B cell (primary cell): ENCODE data around the gene PRKCQ. TPM values are rescaled to one million over a fixed set of nuclear protein-coding genes. Genes with fewer than 3 reads are reported as not detected.

Source experiments
- ATAC-seq: fragments of 200-7000 bp; cut with Tn5 transposase; one replicate; pipeline ENCODE4 v1.10.0; 2021; ENCODE audit warnings: low read depth, mild to moderate bottlenecking, moderate number of reproducible peaks, moderate library complexity
- CTCF ChIA-PET: fragments of 350-600 bp; sonication (Branson Sonifier 250); formaldehyde crosslinking; loops from one replicate; lab custom pipeline; 2021; ENCODE audit warnings: antibody characterized with exemption, inconsistent platforms; lab: Charles Lee
- POLR2A ChIA-PET: fragments of 350-600 bp; sonication (Branson Sonifier 250); formaldehyde crosslinking; loops from one replicate; lab custom pipeline; 2021; ENCODE audit warnings: antibody characterized with exemption; lab: Charles Lee
- DNase-seq: peaks from one replicate; pipeline ENCODE4 v3.0.0; 2013
- H2AFZ ChIP-seq: 2 replicates; pipeline ENCODE4 v1.6.1; 2012; ENCODE audit warnings: mild to moderate bottlenecking, low read depth, low read length; ENCODE audit not compliant: insufficient read depth, poor library complexity, severe bottlenecking
- H3K27ac ChIP-seq, 2 donors: 1 replicate in 1 of 2; 2 replicates in 1 of 2; pipeline ENCODE4 v1.5.1; 2012 to 2013; ENCODE audit warnings: low read length in 2 of 2, mild to moderate bottlenecking in 2 of 2, moderate library complexity in 1 of 2
- H3K27me3 ChIP-seq, 4 experiments: fragments of 200-600 bp in 1 of 4; sonication (generic) in 1 of 4; replicated peaks in 1 of 4; 1 replicate in 2 of 4; 2 replicates in 2 of 4; pipeline versions ENCODE4 v1.6.1 to v1.7.0; 2013 to 2016; ENCODE audit warnings: low read length in 3 of 4, mild to moderate bottlenecking in 2 of 4, mixed read lengths in 1 of 4, moderate library complexity in 1 of 4; ENCODE audit not compliant: insufficient read depth in 4 of 4, control insufficient read depth in 3 of 4; ENCODE audit errors: control extremely low read depth in 1 of 4
- H3K36me3 ChIP-seq, 2 experiments: replicated peaks in 1 of 2; 1 replicate in 1 of 2; 2 replicates in 1 of 2; pipeline versions ENCODE4 v1.6.1 to v1.7.1; 2013; ENCODE audit warnings: low read length in 1 of 2; ENCODE audit not compliant: insufficient read depth in 2 of 2, control insufficient read depth in 1 of 2; ENCODE audit errors: control extremely low read depth in 1 of 2, extremely low read depth in 1 of 2
- H3K4me1 ChIP-seq, 2 donors: fragments of 200-600 bp in 1 of 2; sonication (generic) in 1 of 2; 1 replicate in 1 of 2; 2 replicates in 1 of 2; pipeline versions ENCODE4 v1.5.1 to v1.6.1; 2013 to 2017; ENCODE audit warnings: low read length in 2 of 2; ENCODE audit not compliant: control insufficient read depth in 2 of 2, insufficient read depth in 2 of 2
- H3K4me2 ChIP-seq: replicated peaks from 2 replicates; pipeline ENCODE3; 2012; ENCODE audit warnings: mild to moderate bottlenecking, low read depth, low read length; ENCODE audit not compliant: poor library complexity, severe bottlenecking
- H3K4me3 ChIP-seq, 5 experiments: fragments of 200-600 bp in 1 of 5; sonication (generic) in 1 of 5; 1 replicate in 3 of 5; 2 replicates in 2 of 5; pipeline versions ENCODE4 v1.5.1 to v1.7.0; 2011 to 2016; ENCODE audit warnings: low read length in 4 of 5, mild to moderate bottlenecking in 4 of 5, low read depth in 2 of 5, control low read depth in 1 of 5, moderate library complexity in 1 of 5; ENCODE audit not compliant: insufficient read depth in 1 of 5; ENCODE audit errors: control extremely low read depth in 1 of 5, extremely low read depth in 1 of 5
- H3K79me2 ChIP-seq: fragments of 200-600 bp; sonication (generic); one replicate; pipeline ENCODE4 v1.6.0; 2016; ENCODE audit warnings: low read length; ENCODE audit not compliant: control insufficient read depth, insufficient read depth
- H3K9ac ChIP-seq: fragments of 200-600 bp; sonication (generic); 2 replicates; pipeline ENCODE4 v1.6.1; 2017; ENCODE audit warnings: mild to moderate bottlenecking, low read length, moderate library complexity
- H3K9me3 ChIP-seq, 3 donors: one replicate each; pipeline versions ENCODE4 v1.6.1 to v1.7.1; 2013; ENCODE audit warnings: low read length in 2 of 3; ENCODE audit not compliant: control insufficient read depth in 2 of 3, insufficient read depth in 1 of 3; ENCODE audit errors: control extremely low read depth in 1 of 3
- H4K20me1 ChIP-seq: 2 replicates; pipeline ENCODE4 v1.6.0; 2012; ENCODE audit warnings: mild to moderate bottlenecking, low read length; ENCODE audit not compliant: insufficient read depth, control insufficient read depth, poor library complexity, severe bottlenecking
- H3K27ac Mint-ChIP-seq: one replicate; pipeline ENCODE4 v1.8.0; 2021; ENCODE audit warnings: mixed read lengths
- H3K27me3 Mint-ChIP-seq: one replicate; pipeline ENCODE4 v1.8.0; 2021; ENCODE audit warnings: mixed read lengths
- H3K4me1 Mint-ChIP-seq: one replicate; pipeline ENCODE4 v1.8.0; 2021; ENCODE audit warnings: mixed read lengths
- H3K4me3 Mint-ChIP-seq: one replicate; pipeline ENCODE4 v1.8.0; 2021; ENCODE audit warnings: mixed read lengths
- H3K9me3 Mint-ChIP-seq: one replicate; pipeline ENCODE4 v1.8.0; 2022; ENCODE audit warnings: mixed read lengths; ENCODE audit not compliant: insufficient read depth
- CTCF ChIP-seq: fragments of 200-600 bp; IDR thresholded peaks from one replicate; pipeline ENCODE4 v1.8.0; 2022; ENCODE audit warnings: antibody characterized with exemption, mild to moderate bottlenecking
- EZH2 ChIP-seq: IDR thresholded peaks from 2 replicates; pipeline ENCODE4 v1.6.1; 2012; ENCODE audit warnings: borderline replicate concordance, low read depth, mild to moderate bottlenecking, moderate library complexity, low read length; ENCODE audit not compliant: insufficient read depth, poor library complexity, severe bottlenecking
- WGBS: methylation state at CpG from one replicate; pipeline ENCODE4 v1.1.5; 2013; ENCODE audit warnings: missing lambda C conversion rate; ENCODE audit not compliant: insufficient coverage; 5-methylcytosine and 5-hydroxymethylcytosine counted together
- intact Hi-C: fragments of 100-400 bp; cut with micrococcal nuclease; formaldehyde crosslinking; loops from one replicate; pipeline ENCODE4 v1.10.0; 2022
- polyA plus RNA-seq: library from polyadenylated mRNA; depleted of rRNA; stranded (reverse); fragments of >200 nt; gene quantifications from 2 replicates; pipeline ENCODE4 v1.2.3, GENCODE V29; 2012
- total RNA-seq, 2 donors: library from RNA; stranded (reverse); fragments of 120-200 nt in 1 of 2; gene quantifications; 1 replicate in 1 of 2; 2 replicates in 1 of 2; pipeline versions ENCODE4 v1.2.3 to v1.2.4, GENCODE V29; 2013 to 2022

PRKCQ gene
- total and polyA plus RNA-seq, 2 donors (not counting 1 experiment from before 2014, with no cell fraction given): 0.15 to 0.16 TPM

GRCh38 chr10:6597478-6597877 is 17.4 kb upstream of the PRKCQ start:
- Histone ChIP-seq H3K36me3 (no peaks in the 10 kb centered on the region), H3K9me3 (no peaks in the 10 kb centered on the region), H3K4me3 (no peak overlapping the region), H3K27me3 (no peaks in the 10 kb centered on the region), H3K4me2 (no peak overlapping the region), H4K20me1 (no peaks in the 10 kb centered on the region), H2AFZ (no peak overlapping the region), H3K4me1 (peaks cover 8% of the 10 kb centered on the region in 2 donors), H3K27ac (no peak overlapping the region), H3K79me2 (no peaks in the 10 kb centered on the region), H3K9ac (no peak overlapping the region)
- H3K4me3 Mint-ChIP-seq: no peak overlapping the region
- H3K4me1 Mint-ChIP-seq: peaks cover 8% of the 10 kb centered on the region
- intact Hi-C loops: no loop called here
- TF ChIP-seq CTCF (no peak), EZH2 (no peak)
- WGBS: no CpG with 5 or more reads among the region's 5 CpGs
- CTCF ChIA-PET: no interaction called here
- no peaks in the 10 kb centered on the region for H3K9me3 Mint-ChIP-seq
- ATAC-seq (no peak), DNase-seq (no peak)
- peaks cover 33% of the 10 kb centered on the region for H3K27me3 Mint-ChIP-seq
- POLR2A ChIA-PET: no interaction called here
- no peak overlapping the region for H3K27ac Mint-ChIP-seq

DNA sequence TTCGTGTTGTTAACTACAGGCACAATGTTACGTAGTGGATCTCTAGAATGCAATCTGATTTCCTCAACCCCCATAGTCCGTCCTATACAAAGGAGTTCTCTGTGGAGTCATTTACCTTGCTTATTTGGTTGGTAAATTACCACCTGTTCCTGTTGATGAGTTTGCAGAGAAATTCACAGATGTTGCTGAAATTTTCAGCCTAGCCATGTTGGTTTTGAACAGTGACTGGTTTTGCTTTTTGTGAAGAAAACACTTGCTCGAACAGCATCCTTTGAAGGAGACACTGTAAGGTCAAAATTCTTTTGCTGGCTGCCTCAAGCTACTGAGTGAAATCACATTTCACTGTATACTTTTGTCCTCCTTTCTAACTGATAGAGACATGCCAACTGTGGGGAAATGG is 15.4 kb upstream of the PRKCQ start:
- Mint-ChIP-seq H3K27me3 (peaks cover 23% of the 10 kb centered on the region), H3K27ac (no peak overlapping the region), H3K4me3 (no peak overlapping the region), H3K9me3 (no peaks in the 10 kb centered on the region), H3K4me1 (peaks cover 9% of the 10 kb centered on the region)
- H3K36me3 ChIP-seq: no peaks in the 10 kb centered on the region
- intact Hi-C loops: no loop called here
- no peak overlapping the region for H3K4me2 ChIP-seq
- peaks cover 6% of the 10 kb centered on the region in 2 donors for H3K4me1 ChIP-seq
- ChIA-PET POLR2A (no interaction called here), CTCF (no interaction called here)
- no peak overlapping the region for H2AFZ ChIP-seq
- no peaks in the 10 kb centered on the region for H4K20me1 ChIP-seq
- no peak overlapping the region for H3K9ac ChIP-seq
- H3K9me3 ChIP-seq: no peaks in the 10 kb centered on the region
- no peaks in the 10 kb centered on the region for H3K27me3 ChIP-seq
- no peak overlapping the region for H3K4me3 ChIP-seq
- no peaks in the 10 kb centered on the region for H3K79me2 ChIP-seq
- 71% methylated on average over 1 of the region's 4 CpGs for WGBS
- TF ChIP-seq EZH2: no peak
- TF ChIP-seq CTCF: no peak
- ATAC-seq (no peak), DNase-seq (no peak)
- no peak overlapping the region for H3K27ac ChIP-seq
